Measurements from ENCODE around the gene PTPRT. TPM values are rescaled to one million over a fixed set of nuclear protein-coding genes. Genes with fewer than 3 reads are reported as not detected.

Gene PTPRT
- total and polyA plus RNA-seq, 2 of the 4 experiments (the other 2 are of a cell fraction), result not detected

GRCh38 chr20:42024653-42025052 is 1165.1 kb downstream of the PTPRT start:
- Histone ChIP-seq H3K18ac (ENCODE audit: low read depth, low read length) (no peak overlapping the region), H4K5ac (ENCODE audit: low read depth, low read length) (no peak overlapping the region), H3K14ac (replicated peaks; ENCODE audit: low read depth, low read length) (no peak overlapping the region), H3K4me1 (ENCODE audit: control insufficient read depth, insufficient read depth, low read length) (no peaks in the 10 kb centered on the region), H2AK5ac (ENCODE audit: low read depth, low read length) (no peak overlapping the region), H4K8ac (ENCODE audit: low read depth in 2 of 2, low read length in 2 of 2) (no peak overlapping the region), H3K4me3 (ENCODE audit: insufficient read depth, low read depth, low read length) (no peak overlapping the region), H3K23ac (ENCODE audit: low read depth, low read length) (no peak overlapping the region), H3K36me3 (ENCODE audit: control insufficient read depth, insufficient read depth, low read length) (no peaks in the 10 kb centered on the region), H2BK120ac (ENCODE audit: low read depth, low read length) (no peak overlapping the region), H3K9me3 (ENCODE audit: control insufficient read depth, insufficient read depth, low read length) (peaks cover 11% of the 10 kb centered on the region), H2BK20ac (ENCODE audit: low read depth, low read length) (no peak overlapping the region), H3K4ac (ENCODE audit: low read depth, low read length) (no peak overlapping the region), H3K4me2 (ENCODE audit: low read depth, low read length) (no peak overlapping the region), H3K27ac (ENCODE audit: insufficient read depth, low read length) (no peak overlapping the region), H2BK5ac (ENCODE audit: low read depth, low read length, poor library complexity, severe bottlenecking) (no peak overlapping the region), H3K27me3 (ENCODE audit: control insufficient read depth, insufficient read depth, low read length) (no peaks in the 10 kb centered on the region), H3K9ac (ENCODE audit: low read depth, low read length) (no peak overlapping the region), H3K79me1 (ENCODE audit: low read depth in 1 of 2, low read length in 2 of 2) (no peaks in the 10 kb centered on the region), H4K20me1 (ENCODE audit: insufficient read depth, low read length) (no peaks in the 10 kb centered on the region), H3K56ac (ENCODE audit: extremely low read depth, insufficient read depth, low read length) (no peak overlapping the region), H4K91ac (ENCODE audit: insufficient read depth, low read depth, low read length) (no peak overlapping the region), H2AK9ac (replicated peaks; ENCODE audit: low read depth, low read length, poor library complexity) (no peak overlapping the region), H3K9me1 (ENCODE audit: insufficient read depth, low read length) (no peaks in the 10 kb centered on the region), H2BK15ac (ENCODE audit: low read depth, low read length) (no peak overlapping the region), H2AFZ (replicated peaks; ENCODE audit: low read length, poor library complexity) (no peak overlapping the region)
- no peak for ATAC-seq (ENCODE audit: low read depth)
- ChIA-PET POLR2A (ENCODE audit: unreplicated experiment) (no interaction called here), CTCF (no interaction called here)
- dilution Hi-C loops (cut with HindIII; ENCODE audit: low sequenced_read_pairs, unreplicated experiment), result no loop called here
- in situ Hi-C loops (cut with MboI; ENCODE audit: low sequenced_read_pairs), result no loop called here
- no peak for DNase-seq
- no peak for TF ChIP-seq CHD1 (IDR thresholded peaks at IDR 0.05; ENCODE audit: low read depth, low read length)
- TF ChIP-seq RAD21 (IDR thresholded peaks at IDR 0.05; ENCODE audit: low read length), result no peak
- TF ChIP-seq RFX5 (IDR thresholded peaks at IDR 0.05; ENCODE audit: low read depth, low read length), result no peak
- no peak for TF ChIP-seq MXI1 (IDR thresholded peaks at IDR 0.05; ENCODE audit: borderline replicate concordance, low read depth, low read length)
- TF ChIP-seq FOS (IDR thresholded peaks at IDR 0.05; ENCODE audit: low read depth, low read length), result no peak
- TF ChIP-seq NFE2L2 (IDR thresholded peaks at IDR 0.05; ENCODE audit: low read depth, low read length), result no peak
- no peak for TF ChIP-seq RCOR1 (IDR thresholded peaks at IDR 0.05; ENCODE audit: insufficient replicate concordance, low read length)
- TF ChIP-seq BHLHE40 (IDR thresholded peaks at IDR 0.05; ENCODE audit: low read depth, low read length), result no peak
- TF ChIP-seq POLR2A (IDR thresholded peaks at IDR 0.05; ENCODE audit: low read depth, low read length), result no peak
- TF ChIP-seq ELK1 (IDR thresholded peaks at IDR 0.05; ENCODE audit: borderline replicate concordance, low read depth, low read length), result no peak
- TF ChIP-seq MAFK (IDR thresholded peaks at IDR 0.05; ENCODE audit: low read depth, low read length), result no peak
- no peak for TF ChIP-seq CTCF (conservative IDR thresholded peaks at IDR 0.05; ENCODE audit: low read depth, low read length)
- intact Hi-C loops (cut with micrococcal nuclease), result no loop called here
- no CpG with 5 or more reads among the region's 5 CpGs for WGBS, 2 experiments (ENCODE audit: extremely low coverage in 2 of 2, insufficient read length in 1 of 2)
- BruUV-seq (replicated peaks), result no TSS peak

Data from IMR-90 (cell line).